Stimulated activated CD8-positive, alpha-beta memory T cell treated with anti-CD3 and anti-CD28 coated beads, Interleukin-7, amount 100 ng/mL, for 4 hours (primary cell): ENCODE data around the gene FAM83E.
"Not testable (repeated sequence)": the region's sequence is repeated elsewhere in the genome, so short reads cannot be mapped to it uniquely, and the experiment has no call there.

Source experiments
- DNase-seq, 2 donors: peaks; one replicate each; pipeline ENCODE4 v3.0.0-alpha.2; 2020; ENCODE audit warnings: low read depth in 2 of 2

Gene FAM83E

GRCh38 chr19:48611872-48612271 lies 3.0 kb downstream of the FAM83E start:
- DNase-seq, result no peak

- DNase-seq, result no peak
Measured at GRCh38 chr19:48609571-48610108, 5.2 kb downstream of the FAM83E start.

- peak in 1 of 2 donors; percentile 30 for DNase-seq
Measured at GRCh38 chr19:48608798-48609263, 6.0 kb downstream of the FAM83E start.

GRCh38 chr19:48607359-48607755 lies 7.5 kb downstream of the FAM83E start:
- no peak for DNase-seq

- DNase-seq, result no peak
Measured at GRCh38 chr19:48606463-48607358, 8.2 kb downstream of the FAM83E start, which contains the start of gene SPACA4. SPACA4 (plus strand) TSS chr19:48606742; CDS start chr19:48606979, 237 bp downstream.

- no peak for DNase-seq
Measured at GRCh38 chr19:48603850-48604249, 11.0 kb downstream of the FAM83E start.

GRCh38 chr19:48603449-48603848 lies 11.4 kb downstream of the FAM83E start:
- no peak for DNase-seq

GRCh38 chr19:48603001-48603400 lies 11.9 kb downstream of the FAM83E start:
- DNase-seq, result no peak

- DNase-seq, result no peak
Measured at GRCh38 chr19:48600679-48601417, 14.0 kb downstream of the FAM83E start.

- DNase-seq, result no peak
Measured at GRCh38 chr19:48598996-48599700, 15.7 kb downstream of the FAM83E start.

GRCh38 chr19:48596679-48597465 lies 18.0 kb downstream of the FAM83E start:
- DNase-seq, result no peak

- no peak for DNase-seq
Measured at GRCh38 chr19:48596237-48596636, 18.6 kb downstream of the FAM83E start.

GRCh38 chr19:48595833-48596232 lies 19.0 kb downstream of the FAM83E start:
- DNase-seq, result no peak

- DNase-seq, result no peak
Measured at GRCh38 chr19:48595171-48595570, 19.7 kb downstream of the FAM83E start.

- no peak for DNase-seq
Measured at GRCh38 chr19:48591021-48591420, 23.9 kb downstream of the FAM83E start.

- DNase-seq, result peak; percentile 53 to 68
Measured at GRCh38 chr19:48588670-48589401, 26.0 kb downstream of the FAM83E start.

- no peak for DNase-seq
Measured at GRCh38 chr19:48587387-48587786, 27.5 kb downstream of the FAM83E start.

GRCh38 chr19:48582168-48582567 lies 32.7 kb downstream of the FAM83E start:
- no peak for DNase-seq

GRCh38 chr19:48578891-48579290 lies 36.0 kb downstream of the FAM83E start:
- DNase-seq, result no peak

- DNase-seq, result not testable (repeated sequence)
Measured at GRCh38 chr19:48577908-48578307, 37.0 kb downstream of the FAM83E start.
